ENCODE results near the gene TTF2. TPM values are rescaled to one million over a fixed set of nuclear protein-coding genes. Genes with fewer than 3 reads are reported as not detected.
A peak's percentile ranks its signal among the peaks of the same experiment; 100 is the strongest.

Gene TTF2
- total and polyA plus RNA-seq, 2 of the 8 experiments (the other 6 are each of a cell fraction or from before 2014, with no cell fraction given): 16.9 to 89.6 TPM

DNA sequence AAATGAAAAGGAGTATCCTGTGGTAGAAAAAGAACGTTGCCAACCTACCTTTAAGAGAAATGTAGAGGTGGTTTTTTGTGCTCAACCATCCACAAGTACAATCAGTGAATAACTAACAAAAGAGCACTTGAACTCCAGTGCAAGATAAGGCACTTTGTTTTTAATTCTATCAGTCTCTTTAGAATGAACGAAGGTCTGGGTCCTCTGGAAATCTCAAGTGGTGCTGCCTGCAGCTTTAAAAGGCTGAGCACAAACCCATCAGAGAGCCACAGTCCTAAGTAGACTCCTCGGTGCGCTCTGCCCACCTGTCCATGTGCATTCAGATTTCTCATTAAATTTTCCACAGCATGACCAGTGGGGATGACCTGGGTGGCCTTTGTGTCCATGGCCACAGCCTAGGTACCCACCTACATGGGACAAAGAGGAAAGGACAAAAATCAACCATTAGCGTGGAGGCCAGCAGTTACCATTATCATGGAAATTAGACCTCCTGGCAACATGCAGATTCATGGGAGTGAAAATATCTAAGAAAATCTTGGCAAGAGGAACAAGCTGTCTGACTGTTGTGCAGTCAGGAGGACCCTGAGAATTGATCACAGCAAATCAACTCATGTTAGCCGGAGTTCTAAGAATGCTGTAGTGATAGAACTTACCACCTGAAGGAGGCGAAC, 52.1 kb downstream of the TTF2 start (continued):
- TF ChIP-seq, protein P1, sequence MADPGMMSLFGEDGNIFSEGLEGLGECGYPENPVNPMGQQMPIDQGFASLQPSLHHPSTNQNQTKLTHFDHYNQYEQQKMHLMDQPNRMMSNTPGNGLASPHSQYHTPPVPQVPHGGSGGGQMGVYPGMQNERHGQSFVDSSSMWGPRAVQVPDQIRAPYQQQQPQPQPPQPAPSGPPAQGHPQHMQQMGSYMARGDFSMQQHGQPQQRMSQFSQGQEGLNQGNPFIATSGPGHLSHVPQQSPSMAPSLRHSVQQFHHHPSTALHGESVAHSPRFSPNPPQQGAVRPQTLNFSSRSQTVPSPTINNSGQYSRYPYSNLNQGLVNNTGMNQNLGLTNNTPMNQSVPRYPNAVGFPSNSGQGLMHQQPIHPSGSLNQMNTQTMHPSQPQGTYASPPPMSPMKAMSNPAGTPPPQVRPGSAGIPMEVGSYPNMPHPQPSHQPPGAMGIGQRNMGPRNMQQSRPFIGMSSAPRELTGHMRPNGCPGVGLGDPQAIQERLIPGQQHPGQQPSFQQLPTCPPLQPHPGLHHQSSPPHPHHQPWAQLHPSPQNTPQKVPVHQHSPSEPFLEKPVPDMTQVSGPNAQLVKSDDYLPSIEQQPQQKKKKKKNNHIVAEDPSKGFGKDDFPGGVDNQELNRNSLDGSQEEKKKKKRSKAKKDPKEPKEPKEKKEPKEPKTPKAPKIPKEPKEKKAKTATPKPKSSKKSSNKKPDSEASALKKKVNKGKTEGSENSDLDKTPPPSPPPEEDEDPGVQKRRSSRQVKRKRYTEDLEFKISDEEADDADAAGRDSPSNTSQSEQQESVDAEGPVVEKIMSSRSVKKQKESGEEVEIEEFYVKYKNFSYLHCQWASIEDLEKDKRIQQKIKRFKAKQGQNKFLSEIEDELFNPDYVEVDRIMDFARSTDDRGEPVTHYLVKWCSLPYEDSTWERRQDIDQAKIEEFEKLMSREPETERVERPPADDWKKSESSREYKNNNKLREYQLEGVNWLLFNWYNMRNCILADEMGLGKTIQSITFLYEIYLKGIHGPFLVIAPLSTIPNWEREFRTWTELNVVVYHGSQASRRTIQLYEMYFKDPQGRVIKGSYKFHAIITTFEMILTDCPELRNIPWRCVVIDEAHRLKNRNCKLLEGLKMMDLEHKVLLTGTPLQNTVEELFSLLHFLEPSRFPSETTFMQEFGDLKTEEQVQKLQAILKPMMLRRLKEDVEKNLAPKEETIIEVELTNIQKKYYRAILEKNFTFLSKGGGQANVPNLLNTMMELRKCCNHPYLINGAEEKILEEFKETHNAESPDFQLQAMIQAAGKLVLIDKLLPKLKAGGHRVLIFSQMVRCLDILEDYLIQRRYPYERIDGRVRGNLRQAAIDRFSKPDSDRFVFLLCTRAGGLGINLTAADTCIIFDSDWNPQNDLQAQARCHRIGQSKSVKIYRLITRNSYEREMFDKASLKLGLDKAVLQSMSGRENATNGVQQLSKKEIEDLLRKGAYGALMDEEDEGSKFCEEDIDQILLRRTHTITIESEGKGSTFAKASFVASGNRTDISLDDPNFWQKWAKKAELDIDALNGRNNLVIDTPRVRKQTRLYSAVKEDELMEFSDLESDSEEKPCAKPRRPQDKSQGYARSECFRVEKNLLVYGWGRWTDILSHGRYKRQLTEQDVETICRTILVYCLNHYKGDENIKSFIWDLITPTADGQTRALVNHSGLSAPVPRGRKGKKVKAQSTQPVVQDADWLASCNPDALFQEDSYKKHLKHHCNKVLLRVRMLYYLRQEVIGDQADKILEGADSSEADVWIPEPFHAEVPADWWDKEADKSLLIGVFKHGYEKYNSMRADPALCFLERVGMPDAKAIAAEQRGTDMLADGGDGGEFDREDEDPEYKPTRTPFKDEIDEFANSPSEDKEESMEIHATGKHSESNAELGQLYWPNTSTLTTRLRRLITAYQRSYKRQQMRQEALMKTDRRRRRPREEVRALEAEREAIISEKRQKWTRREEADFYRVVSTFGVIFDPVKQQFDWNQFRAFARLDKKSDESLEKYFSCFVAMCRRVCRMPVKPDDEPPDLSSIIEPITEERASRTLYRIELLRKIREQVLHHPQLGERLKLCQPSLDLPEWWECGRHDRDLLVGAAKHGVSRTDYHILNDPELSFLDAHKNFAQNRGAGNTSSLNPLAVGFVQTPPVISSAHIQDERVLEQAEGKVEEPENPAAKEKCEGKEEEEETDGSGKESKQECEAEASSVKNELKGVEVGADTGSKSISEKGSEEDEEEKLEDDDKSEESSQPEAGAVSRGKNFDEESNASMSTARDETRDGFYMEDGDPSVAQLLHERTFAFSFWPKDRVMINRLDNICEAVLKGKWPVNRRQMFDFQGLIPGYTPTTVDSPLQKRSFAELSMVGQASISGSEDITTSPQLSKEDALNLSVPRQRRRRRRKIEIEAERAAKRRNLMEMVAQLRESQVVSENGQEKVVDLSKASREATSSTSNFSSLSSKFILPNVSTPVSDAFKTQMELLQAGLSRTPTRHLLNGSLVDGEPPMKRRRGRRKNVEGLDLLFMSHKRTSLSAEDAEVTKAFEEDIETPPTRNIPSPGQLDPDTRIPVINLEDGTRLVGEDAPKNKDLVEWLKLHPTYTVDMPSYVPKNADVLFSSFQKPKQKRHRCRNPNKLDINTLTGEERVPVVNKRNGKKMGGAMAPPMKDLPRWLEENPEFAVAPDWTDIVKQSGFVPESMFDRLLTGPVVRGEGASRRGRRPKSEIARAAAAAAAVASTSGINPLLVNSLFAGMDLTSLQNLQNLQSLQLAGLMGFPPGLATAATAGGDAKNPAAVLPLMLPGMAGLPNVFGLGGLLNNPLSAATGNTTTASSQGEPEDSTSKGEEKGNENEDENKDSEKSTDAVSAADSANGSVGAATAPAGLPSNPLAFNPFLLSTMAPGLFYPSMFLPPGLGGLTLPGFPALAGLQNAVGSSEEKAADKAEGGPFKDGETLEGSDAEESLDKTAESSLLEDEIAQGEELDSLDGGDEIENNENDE (IDR thresholded peaks at IDR 0.05; ENCODE audit: insufficient replicate concordance, low read length): no peak
- TF ChIP-seq, protein P2, sequence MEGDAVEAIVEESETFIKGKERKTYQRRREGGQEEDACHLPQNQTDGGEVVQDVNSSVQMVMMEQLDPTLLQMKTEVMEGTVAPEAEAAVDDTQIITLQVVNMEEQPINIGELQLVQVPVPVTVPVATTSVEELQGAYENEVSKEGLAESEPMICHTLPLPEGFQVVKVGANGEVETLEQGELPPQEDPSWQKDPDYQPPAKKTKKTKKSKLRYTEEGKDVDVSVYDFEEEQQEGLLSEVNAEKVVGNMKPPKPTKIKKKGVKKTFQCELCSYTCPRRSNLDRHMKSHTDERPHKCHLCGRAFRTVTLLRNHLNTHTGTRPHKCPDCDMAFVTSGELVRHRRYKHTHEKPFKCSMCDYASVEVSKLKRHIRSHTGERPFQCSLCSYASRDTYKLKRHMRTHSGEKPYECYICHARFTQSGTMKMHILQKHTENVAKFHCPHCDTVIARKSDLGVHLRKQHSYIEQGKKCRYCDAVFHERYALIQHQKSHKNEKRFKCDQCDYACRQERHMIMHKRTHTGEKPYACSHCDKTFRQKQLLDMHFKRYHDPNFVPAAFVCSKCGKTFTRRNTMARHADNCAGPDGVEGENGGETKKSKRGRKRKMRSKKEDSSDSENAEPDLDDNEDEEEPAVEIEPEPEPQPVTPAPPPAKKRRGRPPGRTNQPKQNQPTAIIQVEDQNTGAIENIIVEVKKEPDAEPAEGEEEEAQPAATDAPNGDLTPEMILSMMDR (IDR thresholded peaks at IDR 0.05; ENCODE audit: control extremely low read depth in 1 of 3, insufficient read depth in 1 of 3, low read depth in 1 of 3, low read length in 3 of 3): peak in 1 of 3 experiments; percentile 10; a peak in 1 of 4 replicates
- TF ChIP-seq POU5F1 (IDR thresholded peaks at IDR 0.05; ENCODE audit: low read depth, low read length): no peak
- TF ChIP-seq SUZ12 (IDR thresholded peaks at IDR 0.05; ENCODE audit: low read length): no peak
- no peak for TF ChIP-seq SP1 (IDR thresholded peaks at IDR 0.05; ENCODE audit: low read depth, low read length)
